ENCODE measurements around the gene CDR2L.
A peak's percentile ranks its signal among the peaks of the same experiment; 100 is the strongest.
"Not testable (repeated sequence)": the region's sequence is repeated elsewhere in the genome, so short reads cannot be mapped to it uniquely, and the experiment has no call there.

CDR2L gene

DNA sequence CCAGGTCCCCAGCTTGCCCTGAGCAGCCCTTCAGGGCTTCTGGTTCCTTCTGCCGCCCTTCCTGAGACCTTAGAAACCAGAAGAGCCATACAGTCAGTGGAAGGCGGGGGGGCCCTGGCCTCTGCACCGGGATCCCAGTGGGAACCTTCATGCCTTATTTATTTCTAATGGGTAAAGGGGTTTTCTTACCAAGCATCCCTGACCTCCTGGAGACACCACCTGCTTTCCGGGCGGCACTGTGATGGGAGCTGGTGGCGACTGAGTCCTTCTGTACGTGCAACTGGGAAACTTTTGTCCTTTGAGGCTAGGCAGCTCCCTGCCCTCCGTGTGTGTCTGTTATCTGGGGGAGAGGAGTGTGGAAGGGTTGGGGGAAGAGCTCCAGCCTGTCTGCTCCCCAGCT lies 17.9 kb downstream of the CDR2L start:
- no peak overlapping the region for H3K27ac ChIP-seq

DNA sequence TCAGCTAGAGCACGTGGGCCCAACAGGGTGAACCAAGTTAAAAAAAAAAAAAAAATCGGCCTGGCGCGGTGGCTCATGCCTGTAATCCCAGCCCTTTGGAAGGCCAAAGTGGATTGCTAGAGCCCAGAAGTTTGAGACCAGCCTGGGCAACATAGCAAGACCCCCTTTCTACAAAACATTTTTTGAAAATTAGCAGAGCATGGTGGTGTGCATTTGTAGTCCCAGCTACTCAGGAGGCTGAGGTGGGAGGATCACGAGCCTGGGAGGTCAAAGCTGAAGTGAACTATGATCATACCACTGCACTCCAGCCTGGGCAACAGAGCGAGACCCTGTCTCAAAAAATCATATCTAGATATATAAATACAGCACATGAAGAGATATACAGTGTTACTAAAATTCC lies 18.7 kb downstream of the CDR2L start:
- not testable (repeated sequence) for H3K4me3 ChIP-seq, H3K27ac ChIP-seq

More for the DNA sequence above, 17.9 kb downstream of the CDR2L start:
- no peak overlapping the region for H3K4me3 ChIP-seq

DNA sequence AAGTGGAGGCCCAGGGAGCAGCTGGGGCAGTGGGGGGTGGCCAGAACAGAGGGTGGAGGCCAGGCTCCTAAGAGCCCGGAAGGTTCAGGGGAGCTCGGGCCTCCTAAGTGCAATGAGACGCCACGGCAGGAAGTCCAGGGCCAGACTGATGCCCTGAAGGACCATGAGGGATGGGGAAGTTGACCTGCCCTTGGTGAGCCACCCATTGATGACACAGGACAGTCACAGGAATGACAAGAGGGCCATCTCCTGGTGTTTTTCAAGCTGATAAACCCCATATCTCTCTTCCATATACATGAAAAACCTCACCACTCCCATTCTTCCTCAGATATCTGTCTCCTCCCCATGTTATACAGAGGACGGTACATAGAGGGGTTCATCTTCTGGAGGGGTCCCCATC lies 19.2 kb downstream of the CDR2L start:
- H3K4me3 ChIP-seq = no peak overlapping the region
- no peak overlapping the region for H3K27ac ChIP-seq

GRCh38 chr17:75008373-75008772 lies 20.9 kb downstream of the CDR2L start:
- Histone ChIP-seq H3K27ac (no peak overlapping the region), H3K4me3 (no peak overlapping the region)

- H3K27ac ChIP-seq = peak overlapping the region in 1 of 21 experiments; percentile 4
- H3K4me3 ChIP-seq = no peak overlapping the region
Observed at GRCh38 chr17:75009139-75009724, 21.8 kb downstream of the CDR2L start.

DNA sequence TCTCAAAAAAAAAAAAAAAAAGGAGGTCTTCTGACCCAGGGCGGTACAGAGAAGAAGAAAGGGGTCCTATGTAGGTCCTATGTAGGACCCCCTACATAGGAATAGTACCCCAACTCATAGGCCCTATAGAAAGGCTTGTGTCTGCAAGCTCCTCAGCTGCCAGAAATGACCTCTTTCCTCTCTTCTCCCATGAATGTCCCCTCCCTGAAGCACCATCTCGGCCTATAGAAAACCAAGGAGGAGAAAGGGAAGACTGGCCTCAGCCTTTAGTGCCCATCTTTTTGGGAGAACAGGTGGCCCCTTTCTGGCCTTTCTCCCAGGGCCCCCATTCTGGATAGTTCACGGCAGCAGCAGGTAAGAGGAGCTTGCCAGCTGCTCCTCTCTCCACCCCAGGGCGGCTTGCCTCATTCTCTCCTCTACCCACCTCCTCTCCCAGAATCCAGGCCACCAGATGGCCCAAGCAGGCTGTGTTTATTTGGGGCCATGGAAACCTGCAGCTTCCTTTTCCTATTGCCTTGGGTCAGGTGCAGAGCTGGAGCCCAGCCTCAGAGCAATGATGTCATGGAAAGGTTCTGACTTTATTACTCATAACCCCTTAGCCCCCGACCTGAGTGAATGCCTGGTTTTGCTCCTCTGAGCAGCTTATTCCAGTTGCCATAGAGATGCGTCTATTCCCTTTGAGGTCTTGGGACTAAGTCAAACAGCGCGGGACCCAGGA lies 23.4 kb downstream of the CDR2L start:
- no peak overlapping the region for H3K4me3 ChIP-seq

DNA sequence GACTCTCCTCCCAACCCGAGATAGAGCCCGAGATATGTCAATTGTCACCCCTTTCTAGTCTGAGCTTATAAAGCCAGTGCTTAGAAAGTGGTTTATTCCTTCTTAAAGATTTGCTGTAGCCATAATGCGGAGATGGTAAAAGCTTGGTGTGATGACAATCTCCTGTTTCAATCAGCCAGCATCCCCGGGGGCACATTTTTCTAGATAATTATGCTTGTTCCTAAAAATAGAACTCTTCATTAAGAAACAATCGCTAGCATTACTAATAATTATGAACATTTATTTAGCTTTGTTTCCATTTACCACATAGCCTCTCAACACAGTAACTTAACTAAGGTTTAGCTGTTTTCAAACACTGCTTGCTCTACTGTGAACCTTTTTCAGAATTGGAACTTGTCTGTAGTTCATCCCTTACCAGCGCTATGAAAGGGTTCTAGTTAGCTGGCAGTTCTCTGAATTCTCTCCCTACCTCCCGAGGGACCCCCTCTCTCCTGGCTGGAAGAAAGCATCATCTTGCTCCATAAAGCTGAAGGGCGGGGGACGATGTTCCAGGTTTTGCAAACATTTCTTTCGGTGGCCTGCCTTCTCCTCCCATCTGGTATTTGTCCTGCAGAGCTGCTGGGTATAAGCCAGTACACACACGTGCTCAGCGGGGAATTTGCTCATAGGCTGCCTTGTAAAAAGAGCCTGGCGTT lies 24.1 kb downstream of the CDR2L start:
- H3K27ac ChIP-seq = peak overlapping the region in 19 of 21 experiments; percentile 61 to 92 (median 88)
- peak overlapping the region in 6 of 7 experiments; percentile 50 to 95 (median 84) for H3K4me3 ChIP-seq

More for the DNA sequence above, 23.4 kb downstream of the CDR2L start:
- peak overlapping the region in 13 of 21 experiments; percentile 2 to 92 (median 89) for H3K27ac ChIP-seq

- Histone ChIP-seq H3K4me3 (peak overlapping the region; percentile 50 to 95 (median 79)), H3K27ac (peak overlapping the region; percentile 35 to 92 (median 88))
Observed at GRCh38 chr17:75012096-75012345, 24.6 kb downstream of the CDR2L start.

GRCh38 chr17:75012346-75013091 lies 25.1 kb downstream of the CDR2L start, which contains the start of gene MRPL58:
Gene MRPL58 (plus strand): TSS chr17:75012670. CDS start chr17:75012687, 17 bp downstream.
- H3K27ac ChIP-seq = peak within 1 kb of the TSS; percentile 35 to 92 (median 88)

GRCh38 chr17:75013092-75013559 lies 25.7 kb downstream of the CDR2L start:
- H3K4me3 ChIP-seq = peak overlapping the region; percentile 50 to 95 (median 79)
- H3K27ac ChIP-seq = peak overlapping the region; percentile 35 to 92 (median 88)

More at GRCh38 chr17:75012346-75013091, 25.1 kb downstream of the CDR2L start, which contains the start of gene MRPL58:
- peak within 1 kb of the TSS; percentile 50 to 95 (median 79) for H3K4me3 ChIP-seq

DNA sequence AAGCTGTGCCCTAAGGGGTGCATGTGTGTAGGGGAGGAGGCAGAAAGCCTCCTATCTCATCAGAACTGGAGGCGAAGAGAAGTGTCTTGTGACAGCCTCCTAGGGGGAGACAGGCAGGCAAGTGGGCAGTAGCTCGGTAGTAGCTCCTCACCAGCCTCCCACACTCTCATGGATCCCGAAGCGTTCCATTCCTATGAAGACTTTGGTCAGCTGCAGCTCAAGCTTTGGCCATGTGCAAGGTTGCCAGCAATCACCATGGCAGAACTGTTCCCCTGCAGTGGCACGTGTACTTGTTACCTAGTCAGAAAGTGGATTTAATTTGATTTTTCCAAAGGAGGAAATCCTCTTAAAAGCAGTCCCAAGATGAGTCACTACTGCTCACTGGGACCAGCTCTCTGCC lies 31.7 kb downstream of the CDR2L start:
- no peak overlapping the region for H3K4me3 ChIP-seq
- H3K27ac ChIP-seq = no peak overlapping the region

- Histone ChIP-seq H3K27ac (no peak overlapping the region), H3K4me3 (no peak overlapping the region)
Observed at GRCh38 chr17:75019710-75020109, 32.3 kb downstream of the CDR2L start.

DNA sequence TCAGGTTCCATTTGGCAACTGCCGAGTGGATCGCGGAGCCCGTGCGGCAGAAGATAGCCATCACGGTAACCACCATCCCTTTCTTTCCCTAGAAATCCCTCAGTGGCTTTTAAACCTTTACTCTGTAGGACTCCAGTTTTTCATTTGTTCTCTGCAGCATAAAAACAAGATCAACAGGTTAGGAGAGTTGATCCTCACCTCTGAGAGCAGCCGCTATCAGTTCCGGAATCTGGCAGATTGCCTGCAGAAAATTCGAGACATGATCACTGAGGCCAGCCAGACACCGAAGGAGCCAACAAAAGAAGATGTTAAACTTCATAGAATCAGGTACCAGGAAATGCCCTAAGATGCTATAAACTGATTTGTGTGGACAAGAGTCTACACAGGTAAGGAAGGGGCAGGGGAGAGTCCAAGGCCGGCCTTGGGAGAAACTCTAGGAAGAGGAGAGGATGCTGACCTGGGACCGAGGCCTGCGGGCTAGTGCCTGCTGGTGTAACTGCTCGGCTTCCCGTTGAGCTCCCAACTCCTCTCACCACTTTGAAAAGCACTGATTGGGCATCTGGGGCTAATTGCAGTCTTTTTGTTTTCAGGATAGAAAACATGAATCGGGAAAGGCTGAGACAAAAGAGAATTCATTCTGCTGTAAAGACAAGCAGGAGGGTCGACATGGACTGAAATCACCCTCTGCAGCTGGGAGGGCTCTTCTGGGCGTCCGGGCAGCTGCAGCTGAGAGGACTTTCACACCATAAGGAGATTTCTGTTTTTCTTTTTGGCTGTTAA lies 33.1 kb downstream of the CDR2L start:
- H3K4me3 ChIP-seq = no peak overlapping the region
- H3K27ac ChIP-seq = no peak overlapping the region

GRCh38 chr17:75024686-75025397 lies 37.4 kb downstream of the CDR2L start:
- peak overlapping the region in 1 of 21 experiments; percentile 66 for H3K27ac ChIP-seq
- no peak overlapping the region for H3K4me3 ChIP-seq

DNA sequence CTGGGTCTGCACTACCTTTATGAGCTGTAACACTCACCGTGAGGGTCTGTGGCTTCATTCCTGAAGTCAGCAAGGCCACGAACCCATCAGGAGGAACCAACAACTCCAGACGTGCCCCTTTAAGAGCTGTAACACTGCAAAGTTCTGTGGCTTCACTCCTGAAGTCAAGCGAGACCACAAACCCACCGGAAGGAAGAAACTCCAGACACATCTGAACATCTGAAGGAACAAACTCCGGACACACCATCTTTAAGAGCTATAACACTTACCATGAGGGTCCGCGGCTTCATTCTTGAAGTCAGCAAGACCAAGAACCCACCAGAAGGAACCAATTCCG lies 37.9 kb downstream of the CDR2L start:
- not testable (repeated sequence) for H3K4me3 ChIP-seq
- H3K27ac ChIP-seq = peak overlapping the region in 2 of 21 experiments; percentile 56 to 66

DNA sequence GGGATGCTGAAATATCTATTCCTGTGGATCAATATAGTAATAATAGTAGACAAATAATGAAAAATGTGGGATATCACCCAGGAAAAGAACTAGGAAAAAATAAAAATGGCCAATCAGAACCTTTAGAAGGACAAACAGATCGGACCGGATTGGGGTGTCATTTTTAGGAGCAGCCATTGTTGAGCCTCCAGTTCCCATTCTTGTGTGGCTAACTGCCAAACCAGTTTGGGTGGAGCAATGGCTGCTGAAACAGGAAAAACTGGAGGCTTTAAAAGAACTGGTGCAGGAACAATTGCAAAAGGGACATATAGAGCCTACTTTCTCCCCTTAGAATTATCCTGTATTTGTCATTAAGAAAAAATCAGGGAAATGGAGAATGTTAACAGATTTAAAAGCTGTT lies 39.2 kb downstream of the CDR2L start:
- H3K4me3 ChIP-seq = not testable (repeated sequence)
- H3K27ac ChIP-seq = peak overlapping the region in 8 of 21 experiments; percentile 8 to 66 (median 56)

DNA sequence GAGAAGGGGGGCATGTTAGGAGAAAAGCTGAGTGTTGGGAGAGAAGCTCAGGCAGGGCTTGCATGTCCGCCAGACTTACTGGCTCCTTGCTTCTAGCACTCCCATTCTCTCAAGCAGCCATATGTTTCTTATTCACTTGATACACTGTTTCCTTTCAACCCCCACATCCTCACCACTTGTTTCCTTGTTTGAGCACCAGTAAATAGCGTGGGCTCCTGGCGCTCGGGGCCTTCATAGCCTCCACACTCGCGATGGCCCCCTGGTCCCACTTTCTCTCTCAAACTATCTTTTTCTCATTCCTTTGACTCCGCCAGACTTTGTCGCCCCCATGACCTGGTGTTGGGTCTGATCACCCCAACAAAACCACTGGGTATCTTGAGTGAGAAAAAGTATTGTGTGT lies 42.7 kb downstream of the CDR2L start:
- Histone ChIP-seq H3K27ac (no peak overlapping the region), H3K4me3 (no peak overlapping the region)

- Histone ChIP-seq H3K27ac (peak overlapping the region in 15 of 21 experiments; percentile 4 to 88 (median 50)), H3K4me3 (peak overlapping the region in 5 of 7 experiments; percentile 3 to 62 (median 44))
Observed at GRCh38 chr17:75031972-75032719, 44.7 kb downstream of the CDR2L start.
